ENCODE results near the gene AKT2. TPM values are rescaled to one million over a fixed set of nuclear protein-coding genes. Genes with fewer than 3 reads are reported as not detected.

Gene AKT2
- total RNA-seq, 2 experiments from 2014 or later: 152 to 159 TPM

GRCh38 chr19:40286971-40287421 is 1.9 kb upstream of the AKT2 start:
- DNase-seq: no peak
- CTCF ChIA-PET: interaction anchor here (0.6 to 1.2 kb wide), 2 partner anchors 109 to 124 kb away, joined by 3 read pairs; no protein-coding TSS in a partner anchor
- peak overlapping the region; percentile 99 for H3K27ac Mint-ChIP-seq
- H3K27me3 Mint-ChIP-seq (ENCODE audit: low read depth): no peaks in the 10 kb centered on the region
- H3K9me3 Mint-ChIP-seq: no peaks in the 10 kb centered on the region
- H3K4me3 Mint-ChIP-seq: no peak overlapping the region
- H3K36me3 Mint-ChIP-seq (ENCODE audit: low read depth): peaks cover 4% of the 10 kb centered on the region
- intact Hi-C loops (cut with micrococcal nuclease): no loop called here
- H3K4me1 Mint-ChIP-seq (ENCODE audit: low read depth): peaks cover 35% of the 10 kb centered on the region

GRCh38 chr19:40286235-40286970 is 1.3 kb upstream of the AKT2 start:
- H3K27ac Mint-ChIP-seq: peak overlapping the region; percentile 99
- peak overlapping the region; percentile 97 for H3K4me3 Mint-ChIP-seq
- peaks cover 4% of the 10 kb centered on the region for H3K36me3 Mint-ChIP-seq (ENCODE audit: low read depth)
- H3K27me3 Mint-ChIP-seq (ENCODE audit: low read depth): no peaks in the 10 kb centered on the region
- intact Hi-C loops (cut with micrococcal nuclease): no loop called here
- peaks cover 41% of the 10 kb centered on the region for H3K4me1 Mint-ChIP-seq (ENCODE audit: low read depth)
- DNase-seq: no peak
- no peaks in the 10 kb centered on the region for H3K9me3 Mint-ChIP-seq
- CTCF ChIA-PET: interaction anchor here (0.6 to 1.2 kb wide), 2 partner anchors 110 to 124 kb away, joined by 3 read pairs; no protein-coding TSS in a partner anchor

GRCh38 chr19:40285353-40286234 is 449 bp upstream of the AKT2 start:
- CTCF ChIA-PET: no interaction called here
- DNase-seq: peak; percentile 99
- no peaks in the 10 kb centered on the region for H3K27me3 Mint-ChIP-seq (ENCODE audit: low read depth)
- intact Hi-C loops (cut with micrococcal nuclease): loop anchor here (1.0 to 2.0 kb wide), 10 partner anchors 63 to 329 kb away; partner anchors contain the start of genes BLVRB, C19orf47, MAP3K10 and PLD3
- H3K4me3 Mint-ChIP-seq: peak overlapping the region; percentile 97
- H3K36me3 Mint-ChIP-seq (ENCODE audit: low read depth): peaks cover 4% of the 10 kb centered on the region
- H3K4me1 Mint-ChIP-seq (ENCODE audit: low read depth): peaks cover 47% of the 10 kb centered on the region
- no peaks in the 10 kb centered on the region for H3K9me3 Mint-ChIP-seq
- H3K27ac Mint-ChIP-seq: peak overlapping the region; percentile 99

DNA sequence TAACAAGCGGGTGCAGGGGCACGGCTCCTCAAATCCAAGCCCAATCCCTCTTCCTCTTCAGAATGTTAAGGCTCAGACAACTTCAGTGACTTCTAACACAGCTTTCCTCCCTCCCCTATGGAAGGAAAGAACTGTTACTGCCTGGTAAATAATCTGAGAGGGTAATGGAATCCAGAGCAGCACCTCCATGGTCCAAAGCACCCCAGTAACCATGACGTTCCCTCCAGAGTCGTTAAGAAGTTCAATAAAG is 969 bp downstream of the AKT2 start:
- DNase-seq: no peak
- Mint-ChIP-seq H3K27ac (peak overlapping the region; percentile 98), H3K4me1 (ENCODE audit: low read depth) (peaks cover 57% of the 10 kb centered on the region), H3K27me3 (ENCODE audit: low read depth) (no peaks in the 10 kb centered on the region), H3K4me3 (peak overlapping the region; percentile 97), H3K9me3 (no peaks in the 10 kb centered on the region), H3K36me3 (ENCODE audit: low read depth) (peaks cover 4% of the 10 kb centered on the region)
- intact Hi-C loops (cut with micrococcal nuclease): loop anchor here (2.0 to 5.0 kb wide), 6 partner anchors 57 to 331 kb away; partner anchors contain the start of genes CCNP, MAP3K10 and SERTAD1
- CTCF ChIA-PET: interaction anchor here (0.6 kb wide), 1 partner anchor 29 kb away, joined by 3 read pairs; no protein-coding TSS in a partner anchor

DNA sequence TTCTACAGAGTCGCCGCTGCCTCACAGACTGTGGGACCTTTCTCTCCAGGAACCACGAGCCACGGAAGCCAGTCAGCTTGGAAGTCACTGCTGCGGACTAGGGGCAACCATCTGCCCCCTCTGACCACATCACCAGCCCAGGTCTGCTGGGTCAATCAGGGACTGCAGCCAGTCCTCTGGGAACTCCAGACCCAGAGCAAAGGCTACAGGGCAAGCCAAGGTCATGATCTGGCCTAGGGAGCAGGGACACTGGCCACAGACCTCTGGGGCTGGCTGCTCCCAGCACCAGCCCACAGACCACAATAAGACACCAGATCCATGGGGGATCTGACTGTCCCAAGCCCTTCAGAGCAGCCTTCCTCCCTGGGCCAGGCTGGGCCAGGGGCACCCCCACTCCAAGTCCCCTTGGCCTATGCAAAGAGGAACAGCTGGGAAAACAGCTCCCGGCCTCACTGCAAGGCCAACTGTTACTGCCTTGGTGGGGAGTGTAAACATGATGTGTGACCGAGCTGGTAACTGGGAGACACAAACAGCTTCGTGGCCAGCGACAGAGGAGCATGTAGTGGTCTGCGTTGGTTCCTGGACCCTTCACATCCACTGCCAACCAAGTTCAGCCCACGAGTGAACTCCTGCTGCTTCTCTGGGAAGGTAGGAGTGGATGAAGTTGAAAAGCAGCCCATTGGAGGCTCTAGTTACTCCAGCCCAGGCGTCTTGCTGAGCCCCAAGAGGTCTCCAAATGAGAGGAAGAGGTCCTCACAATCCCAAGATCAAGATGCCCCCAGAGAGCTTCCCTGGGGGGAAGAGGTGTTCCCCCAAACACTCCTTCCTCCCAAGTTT is 1.5 kb downstream of the AKT2 start:
- peak overlapping the region; percentile 98 for H3K27ac Mint-ChIP-seq
- CTCF ChIA-PET: interaction anchor here (0.6 kb wide), 1 partner anchor 29 kb away, joined by 3 read pairs; no protein-coding TSS in a partner anchor
- H3K9me3 Mint-ChIP-seq: no peaks in the 10 kb centered on the region
- intact Hi-C loops (cut with micrococcal nuclease): loop anchor here (2.0 to 5.0 kb wide), 6 partner anchors 56 to 331 kb away; partner anchors contain the start of genes CCNP, MAP3K10 and SERTAD1
- DNase-seq: no peak
- peaks cover 58% of the 10 kb centered on the region for H3K4me1 Mint-ChIP-seq (ENCODE audit: low read depth)
- no peaks in the 10 kb centered on the region for H3K27me3 Mint-ChIP-seq (ENCODE audit: low read depth)
- peak overlapping the region; percentile 97 for H3K4me3 Mint-ChIP-seq
- peaks cover 4% of the 10 kb centered on the region for H3K36me3 Mint-ChIP-seq (ENCODE audit: low read depth)

DNA sequence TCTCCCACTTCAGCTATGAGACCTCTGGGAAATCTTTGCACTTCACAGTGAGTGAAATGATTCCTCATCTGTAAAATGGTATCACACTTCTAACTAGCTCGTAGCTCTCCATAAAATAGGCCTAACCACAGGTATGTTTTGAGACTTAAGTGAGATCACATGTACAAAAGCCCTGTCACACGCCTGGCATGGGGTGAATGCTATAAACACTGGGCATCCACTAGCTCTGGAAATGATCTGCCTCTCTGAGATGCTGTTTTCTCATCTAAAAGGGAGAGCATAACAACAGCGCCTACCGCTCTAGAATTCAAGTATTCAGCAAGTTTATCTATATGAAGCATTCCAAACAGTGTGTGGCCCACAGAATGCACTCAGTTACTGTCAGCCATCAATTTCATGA is 2.2 kb downstream of the AKT2 start:
- peaks cover 4% of the 10 kb centered on the region for H3K36me3 Mint-ChIP-seq (ENCODE audit: low read depth)
- H3K4me1 Mint-ChIP-seq (ENCODE audit: low read depth): peaks cover 65% of the 10 kb centered on the region
- no peaks in the 10 kb centered on the region for H3K9me3 Mint-ChIP-seq
- CTCF ChIA-PET: interaction anchor here (0.6 kb wide), 1 partner anchor 123 kb away, joined by 4 read pairs; no protein-coding TSS in a partner anchor
- H3K27ac Mint-ChIP-seq: peak overlapping the region; percentile 98
- intact Hi-C loops (cut with micrococcal nuclease): loop anchor here (5.0 kb wide), 1 partner anchor 56 kb away; the partner anchor contains the start of gene CCNP
- DNase-seq: no peak
- no peaks in the 10 kb centered on the region for H3K27me3 Mint-ChIP-seq (ENCODE audit: low read depth)
- H3K4me3 Mint-ChIP-seq: peak overlapping the region; percentile 97

DNA sequence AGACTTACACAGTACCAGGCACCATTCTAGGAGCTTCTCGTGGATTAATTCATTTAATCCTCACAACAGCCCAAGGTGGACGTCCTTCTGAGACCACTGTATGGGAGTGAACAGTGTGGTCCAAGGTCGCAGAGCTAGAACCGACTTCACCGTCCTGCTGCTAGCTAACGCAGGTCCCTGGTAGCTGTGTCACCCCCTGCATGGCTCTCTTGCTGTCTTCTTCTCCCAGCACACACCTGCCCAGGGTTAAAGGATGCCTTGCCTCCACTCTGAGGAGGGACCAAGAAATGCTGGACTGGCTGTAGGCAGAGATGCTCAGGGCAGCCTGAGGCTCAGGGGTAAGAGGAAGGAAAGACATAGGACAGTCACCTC is 3.0 kb downstream of the AKT2 start:
- Mint-ChIP-seq H3K9me3 (no peaks in the 10 kb centered on the region), H3K27ac (no peak overlapping the region), H3K36me3 (ENCODE audit: low read depth) (peaks cover 4% of the 10 kb centered on the region), H3K4me1 (ENCODE audit: low read depth) (peaks cover 73% of the 10 kb centered on the region), H3K27me3 (ENCODE audit: low read depth) (no peaks in the 10 kb centered on the region), H3K4me3 (no peak overlapping the region)
- intact Hi-C loops (cut with micrococcal nuclease): loop anchor here (5.0 kb wide), 1 partner anchor 55 kb away; the partner anchor contains the start of gene CCNP
- no peak for DNase-seq
- CTCF ChIA-PET: interaction anchor here (0.5 to 0.6 kb wide), 2 partner anchors 98 to 123 kb away, joined by 3 to 4 read pairs; no protein-coding TSS in a partner anchor

DNA sequence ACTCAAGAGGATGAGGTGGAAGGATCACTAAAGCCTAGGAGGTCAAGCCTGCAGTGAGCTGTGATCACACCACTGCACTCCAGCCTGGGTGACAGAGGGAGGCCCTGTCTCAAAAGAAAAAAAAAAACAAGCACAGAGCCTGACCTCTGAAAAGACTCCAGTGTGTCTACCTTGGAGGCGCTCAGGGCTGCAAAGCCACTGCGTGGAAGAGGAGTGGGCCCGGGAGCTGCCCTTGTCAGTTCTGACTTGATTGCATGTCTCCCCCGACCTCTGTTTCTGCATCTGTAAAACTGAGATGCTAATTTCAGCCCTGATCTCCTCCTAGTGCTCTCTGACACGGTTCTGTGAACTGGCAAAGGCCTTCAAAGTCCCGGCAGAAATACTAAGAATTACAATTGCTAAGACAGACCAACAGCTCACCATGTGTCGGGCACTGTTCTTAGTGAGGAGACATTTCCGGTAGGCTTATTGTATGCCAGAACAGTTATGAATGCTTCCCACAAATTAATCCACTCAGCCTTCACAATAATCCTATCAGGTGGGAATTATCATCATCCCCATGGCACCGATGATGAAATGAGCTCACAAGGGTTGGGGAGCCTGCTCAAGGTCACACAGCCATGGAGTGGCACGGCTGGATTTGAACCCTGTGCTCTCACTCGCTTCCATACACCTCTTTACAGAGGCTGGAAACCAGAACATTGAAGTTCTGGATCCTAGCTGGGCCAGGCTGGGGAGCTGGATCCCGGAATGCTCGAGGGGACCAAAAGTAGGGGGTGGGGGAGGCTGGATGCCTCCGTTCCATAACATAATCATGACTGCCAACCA is 3.5 kb downstream of the AKT2 start:
- CTCF ChIA-PET: interaction anchor here (0.5 to 1.3 kb wide), 2 partner anchors 24 to 97 kb away, joined by 3 to 5 read pairs; no protein-coding TSS in a partner anchor
- DNase-seq: no peak
- intact Hi-C loops (cut with micrococcal nuclease): loop anchor here (5.0 kb wide), 1 partner anchor 54 kb away; the partner anchor contains the start of gene CCNP
- peaks cover 4% of the 10 kb centered on the region for H3K36me3 Mint-ChIP-seq (ENCODE audit: low read depth)
- no peaks in the 10 kb centered on the region for H3K27me3 Mint-ChIP-seq (ENCODE audit: low read depth)
- H3K4me3 Mint-ChIP-seq: no peak overlapping the region
- H3K4me1 Mint-ChIP-seq (ENCODE audit: low read depth): peaks cover 74% of the 10 kb centered on the region
- H3K9me3 Mint-ChIP-seq: no peaks in the 10 kb centered on the region
- H3K27ac Mint-ChIP-seq: no peak overlapping the region

- intact Hi-C loops (cut with micrococcal nuclease): loop anchor here (5.0 kb wide), 1 partner anchor 53 kb away; the partner anchor contains the start of gene CCNP
- CTCF ChIA-PET: interaction anchor here (0.6 to 1.3 kb wide), 2 partner anchors 25 to 1758 kb away, joined by 4 to 5 read pairs; no protein-coding TSS in a partner anchor
- Mint-ChIP-seq H3K27me3 (ENCODE audit: low read depth) (no peaks in the 10 kb centered on the region), H3K36me3 (ENCODE audit: low read depth) (peaks cover 4% of the 10 kb centered on the region), H3K4me1 (ENCODE audit: low read depth) (peaks cover 76% of the 10 kb centered on the region), H3K4me3 (no peak overlapping the region), H3K27ac (peak overlapping the region; percentile 31), H3K9me3 (no peaks in the 10 kb centered on the region)
- DNase-seq: no peak
Observed at GRCh38 chr19:40280608-40281221, 4.4 kb downstream of the AKT2 start.

- H3K36me3 Mint-ChIP-seq (ENCODE audit: low read depth): peaks cover 4% of the 10 kb centered on the region
- H3K4me1 Mint-ChIP-seq (ENCODE audit: low read depth): peaks cover 78% of the 10 kb centered on the region
- intact Hi-C loops (cut with micrococcal nuclease): loop anchor here (5.0 kb wide), 1 partner anchor 53 kb away; the partner anchor contains the start of gene CCNP
- H3K4me3 Mint-ChIP-seq: no peak overlapping the region
- peak overlapping the region; percentile 61 for H3K27ac Mint-ChIP-seq
- no peaks in the 10 kb centered on the region for H3K27me3 Mint-ChIP-seq (ENCODE audit: low read depth)
- CTCF ChIA-PET: interaction anchor here (0.6 to 1.3 kb wide), 2 partner anchors 25 to 1757 kb away, joined by 4 to 5 read pairs; no protein-coding TSS in a partner anchor
- no peaks in the 10 kb centered on the region for H3K9me3 Mint-ChIP-seq
- DNase-seq: no peak
Observed at GRCh38 chr19:40279761-40280607, 5.2 kb downstream of the AKT2 start.
